HCT116 (cell line): Measurements from ENCODE around the gene CLDN3. TPM values are rescaled to one million over a fixed set of nuclear protein-coding genes. Genes with fewer than 3 reads are reported as not detected.

Experiments used
- ATAC-seq: fragments of 200-7000 bp; cut with Tn5 transposase; 2 replicates; pipeline ENCODE4 v1.9.1; 2020; ENCODE audit warnings: mild to moderate bottlenecking, moderate library complexity
- BruUV-seq: library from RNA; stranded (reverse); fragments of 400-500 nt; replicated peaks from 2 replicates; lab custom pipeline; 2021; lab: Mats Ljungman, UMichigan
- CTCF ChIA-PET: fragments of 300-600 bp; sonication (Branson Sonifier 250); formaldehyde crosslinking; loops from one replicate; lab custom pipeline; 2021; ENCODE audit warnings: antibody characterized with exemption; lab: Charles Lee
- POLR2A ChIA-PET: fragments of 300-600, 350-600 bp; sonication (Branson Sonifier 250); formaldehyde crosslinking; loops from one replicate; lab custom pipeline; 2021; ENCODE audit warnings: antibody characterized with exemption; lab: Charles Lee
- RAD21 ChIA-PET, 2 experiments: fragments of 300-600 bp; sonication (Branson Sonifier 250); formaldehyde crosslinking; loops; one replicate each; lab custom pipeline; 2023; ENCODE audit warnings: low total read pairs in 2 of 2; ENCODE audit not compliant: uncharacterized antibody in 2 of 2, unreplicated experiment in 2 of 2, low non-redundant PET in 1 of 2; lab: Charles Lee
- DNase-seq: peaks from one replicate; pipeline ENCODE4 v3.0.0-alpha.2; 2010; ENCODE audit warnings: low read depth, low spot score
- H2AFZ ChIP-seq: fragments of 200-600 bp; shearing (Covaris generic), sonication (generic); 2 replicates; pipeline ENCODE4 v1.6.1; 2017; ENCODE audit warnings: low read depth, mixed run types, mixed read lengths, antibody characterized with exemption, low read length; ENCODE audit not compliant: poor library complexity, severe bottlenecking
- H3K27ac ChIP-seq: 2 replicates; pipeline ENCODE4 v1.5.1; 2012; ENCODE audit warnings: low read depth, low read length
- H3K27me3 ChIP-seq: fragments of 200-600 bp; sonication (generic); 2 replicates; pipeline ENCODE4 v1.6.1; 2016; ENCODE audit warnings: mixed run types, low read length, mixed read lengths; ENCODE audit not compliant: insufficient read depth
- H3K36me3 ChIP-seq, 2 experiments: fragments of 200-500 bp in 1 of 2; fragments of 200-600 bp in 1 of 2; sonication (Bioruptor generic) in 1 of 2; sonication (generic) in 1 of 2; 2 replicates each; pipeline versions ENCODE4 v1.5.1 to v1.6.1; 2014 to 2016; ENCODE audit warnings: low read length in 2 of 2, inconsistent platforms in 1 of 2, mixed read lengths in 1 of 2, mixed run types in 1 of 2; ENCODE audit not compliant: insufficient read depth in 2 of 2, control insufficient read depth in 1 of 2
- H3K4me1 ChIP-seq, 2 experiments: fragments of 200-600 bp in 1 of 2; sonication (generic) in 1 of 2; 2 replicates each; pipeline versions ENCODE4 v1.5.1 to v1.6.1; 2012 to 2017; ENCODE audit warnings: low read length in 2 of 2, inconsistent platforms in 1 of 2, mild to moderate bottlenecking in 1 of 2, mixed read lengths in 1 of 2, mixed run types in 1 of 2, moderate library complexity in 1 of 2; ENCODE audit not compliant: insufficient read depth in 2 of 2, control insufficient read depth in 1 of 2
- H3K4me2 ChIP-seq: fragments of 200-600 bp; sonication (generic); 2 replicates; pipeline ENCODE4 v1.6.1; 2017; ENCODE audit warnings: mixed run types, low read length, mixed read lengths
- H3K4me3 ChIP-seq, 2 experiments: fragments of 200-600 bp in 1 of 2; sonication (generic) in 1 of 2; replicated peaks in 1 of 2; 2 replicates each; pipeline ENCODE4 v1.5.1; 2011 to 2016; ENCODE audit warnings: low read length in 2 of 2, control low read depth in 1 of 2, low read depth in 1 of 2, mild to moderate bottlenecking in 1 of 2, mixed read lengths in 1 of 2, mixed run types in 1 of 2
- H3K79me2 ChIP-seq: fragments of 200-600 bp; sonication (generic); 2 replicates; pipeline ENCODE4 v1.6.1; 2017; ENCODE audit warnings: mild to moderate bottlenecking, mixed run types, low read length, moderate library complexity, mixed read lengths; ENCODE audit not compliant: insufficient read depth
- H3K9ac ChIP-seq: fragments of 200-600 bp; sonication (generic); 2 replicates; pipeline ENCODE4 v1.6.1; 2016; ENCODE audit warnings: low read length, mixed read lengths
- H3K9me2 ChIP-seq: fragments of 200-600 bp; sonication (generic), shearing (Covaris generic); 2 replicates; pipeline ENCODE4 v1.6.1; 2017; ENCODE audit warnings: mixed run types, mild to moderate bottlenecking, moderate library complexity; ENCODE audit not compliant: insufficient read depth
- H3K9me3 ChIP-seq, 2 experiments: fragments of 200-500 bp in 1 of 2; fragments of 200-600 bp in 1 of 2; sonication (Bioruptor generic) in 1 of 2; sonication (generic) in 1 of 2; 2 replicates each; pipeline ENCODE4 v1.6.1; 2014 to 2017; ENCODE audit warnings: low read length in 2 of 2, mixed read lengths in 2 of 2, inconsistent platforms in 1 of 2, low read depth in 1 of 2, mild to moderate bottlenecking in 1 of 2, mixed run types in 1 of 2, moderate library complexity in 1 of 2; ENCODE audit not compliant: control insufficient read depth in 1 of 2, insufficient read depth in 1 of 2
- H4K20me1 ChIP-seq: fragments of 200-600 bp; sonication (generic), shearing (Covaris generic); 2 replicates; pipeline ENCODE4 v1.6.1; 2017; ENCODE audit warnings: mixed run types, mild to moderate bottlenecking, moderate library complexity; ENCODE audit not compliant: insufficient read depth
- CBX3 ChIP-seq: IDR thresholded peaks from 2 replicates; pipeline ENCODE4 v1.6.1; 2012; ENCODE audit warnings: low read depth
- CEBPB ChIP-seq: IDR thresholded peaks from 2 replicates; pipeline ENCODE4 v1.6.1; 2012; ENCODE audit warnings: low read depth
- EGR1 ChIP-seq: IDR thresholded peaks from 2 replicates; pipeline ENCODE4 v1.6.1; 2012; ENCODE audit warnings: low read depth
- ELF1 ChIP-seq: IDR thresholded peaks from 2 replicates; pipeline ENCODE4 v1.6.1; 2012; ENCODE audit warnings: low read depth, borderline replicate concordance
- EZH2 ChIP-seq: fragments of 200-600 bp; sonication (generic); IDR thresholded peaks from 2 replicates; pipeline ENCODE4 v1.6.1; 2017; ENCODE audit warnings: antibody characterized with exemption, mixed run types
- EZH2phosphoT487 ChIP-seq: fragments of 200-600 bp; IDR thresholded peaks from 2 replicates; pipeline ENCODE4 v1.6.1; 2018; ENCODE audit warnings: antibody characterized with exemption, borderline replicate concordance
- JUND ChIP-seq: IDR thresholded peaks from 2 replicates; pipeline ENCODE4 v1.6.1; 2012
- POLR2A ChIP-seq: IDR thresholded peaks from 2 replicates; pipeline ENCODE4 v1.7.0; 2011; ENCODE audit warnings: borderline replicate concordance; ENCODE audit not compliant: insufficient read depth, insufficient read length; ENCODE audit errors: extremely low read depth
- SIN3A ChIP-seq: IDR thresholded peaks from 2 replicates; pipeline ENCODE4 v1.6.1; 2012; ENCODE audit warnings: low read depth
- TCF7L2 ChIP-seq: IDR thresholded peaks from 2 replicates; pipeline ENCODE4 v1.7.0; 2011; ENCODE audit warnings: borderline replicate concordance, inconsistent platforms; ENCODE audit not compliant: insufficient read depth, insufficient read length; ENCODE audit errors: extremely low read depth
- YY1 ChIP-seq: IDR thresholded peaks from 2 replicates; pipeline ENCODE4 v1.6.1; 2011; ENCODE audit warnings: low read length, low read depth, moderate library complexity, mild to moderate bottlenecking; ENCODE audit not compliant: insufficient replicate concordance; ENCODE audit errors: extremely low read depth
- ZFX ChIP-seq: fragments of 450-650 bp; IDR thresholded peaks from 2 replicates; pipeline ENCODE4 v1.6.1; 2017
- ZNF274 ChIP-seq: fragments of 200-500 bp; sonication (Bioruptor generic); IDR thresholded peaks from 2 replicates; pipeline ENCODE4 v1.6.1; 2014; ENCODE audit warnings: mild to moderate bottlenecking, low read depth, low read length, inconsistent platforms
- intact Hi-C: fragments of 100-400 bp; cut with micrococcal nuclease; formaldehyde crosslinking; loops from 2 replicates; pipeline ENCODE4 v1.10.0; 2022
- total RNA-seq: library from RNA; stranded (reverse); gene quantifications from one replicate; pipeline ENCODE4 v1.2.1, GENCODE V29; 2021; ENCODE audit not compliant: unreplicated experiment
- TF ChIP-seq, protein P1 (sequence below): IDR thresholded peaks from 2 replicates; pipeline ENCODE4 v1.6.1; 2012; ENCODE audit warnings: low read depth

The CLDN3 gene
- total RNA-seq, 1 experiment from 2014 or later, result 19.2 TPM

DNA sequence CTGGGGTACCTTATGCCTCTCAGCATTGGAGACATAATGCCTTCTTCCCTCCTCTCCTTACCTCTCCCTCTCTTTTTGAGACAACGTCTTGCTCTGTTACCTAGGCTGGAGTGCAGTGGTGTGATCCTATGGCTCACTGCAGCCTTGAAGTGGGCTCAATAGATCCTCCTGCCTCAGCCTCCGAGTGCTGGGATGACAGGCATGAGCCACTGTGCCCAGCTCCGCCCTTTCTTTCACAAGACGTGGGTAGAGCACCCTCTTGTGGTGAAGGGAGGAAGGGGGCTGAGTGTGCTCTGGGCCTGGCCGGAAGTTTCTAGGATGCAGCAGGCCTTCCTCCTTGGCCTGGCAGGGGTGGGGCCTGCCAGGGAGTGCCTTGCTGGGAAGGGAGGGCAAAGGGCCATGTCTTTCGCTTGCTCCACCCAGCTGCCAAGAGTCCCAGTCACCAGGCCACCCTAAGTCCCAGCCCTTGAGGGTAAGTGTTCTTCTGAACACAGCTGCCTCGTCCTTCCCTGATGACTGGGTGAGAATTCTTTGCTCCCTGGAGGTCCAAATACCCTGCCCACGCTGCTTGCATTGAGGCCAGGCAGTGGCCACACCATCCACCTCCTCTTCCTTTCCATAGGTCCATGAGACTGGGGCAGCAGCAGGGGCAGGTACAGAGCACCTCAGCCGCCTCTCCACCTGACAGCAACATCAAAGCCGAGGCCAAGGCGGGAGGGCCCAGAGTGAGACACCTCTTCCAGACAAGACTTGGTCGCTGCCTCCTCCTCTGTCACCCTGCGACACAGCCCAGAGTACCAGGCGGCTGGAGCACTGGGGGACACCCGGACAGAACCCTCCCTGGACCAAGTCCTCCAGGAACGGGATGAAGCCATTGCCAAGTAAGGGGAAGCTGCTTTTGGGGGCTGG is 35.2 kb downstream of the CLDN3 start (continued):
- TF ChIP-seq, protein P1, sequence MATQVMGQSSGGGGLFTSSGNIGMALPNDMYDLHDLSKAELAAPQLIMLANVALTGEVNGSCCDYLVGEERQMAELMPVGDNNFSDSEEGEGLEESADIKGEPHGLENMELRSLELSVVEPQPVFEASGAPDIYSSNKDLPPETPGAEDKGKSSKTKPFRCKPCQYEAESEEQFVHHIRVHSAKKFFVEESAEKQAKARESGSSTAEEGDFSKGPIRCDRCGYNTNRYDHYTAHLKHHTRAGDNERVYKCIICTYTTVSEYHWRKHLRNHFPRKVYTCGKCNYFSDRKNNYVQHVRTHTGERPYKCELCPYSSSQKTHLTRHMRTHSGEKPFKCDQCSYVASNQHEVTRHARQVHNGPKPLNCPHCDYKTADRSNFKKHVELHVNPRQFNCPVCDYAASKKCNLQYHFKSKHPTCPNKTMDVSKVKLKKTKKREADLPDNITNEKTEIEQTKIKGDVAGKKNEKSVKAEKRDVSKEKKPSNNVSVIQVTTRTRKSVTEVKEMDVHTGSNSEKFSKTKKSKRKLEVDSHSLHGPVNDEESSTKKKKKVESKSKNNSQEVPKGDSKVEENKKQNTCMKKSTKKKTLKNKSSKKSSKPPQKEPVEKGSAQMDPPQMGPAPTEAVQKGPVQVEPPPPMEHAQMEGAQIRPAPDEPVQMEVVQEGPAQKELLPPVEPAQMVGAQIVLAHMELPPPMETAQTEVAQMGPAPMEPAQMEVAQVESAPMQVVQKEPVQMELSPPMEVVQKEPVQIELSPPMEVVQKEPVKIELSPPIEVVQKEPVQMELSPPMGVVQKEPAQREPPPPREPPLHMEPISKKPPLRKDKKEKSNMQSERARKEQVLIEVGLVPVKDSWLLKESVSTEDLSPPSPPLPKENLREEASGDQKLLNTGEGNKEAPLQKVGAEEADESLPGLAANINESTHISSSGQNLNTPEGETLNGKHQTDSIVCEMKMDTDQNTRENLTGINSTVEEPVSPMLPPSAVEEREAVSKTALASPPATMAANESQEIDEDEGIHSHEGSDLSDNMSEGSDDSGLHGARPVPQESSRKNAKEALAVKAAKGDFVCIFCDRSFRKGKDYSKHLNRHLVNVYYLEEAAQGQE, result no peak
- TF ChIP-seq EZH2phosphoT487 (no peak), ELF1 (no peak), ZFX (no peak)

DNA sequence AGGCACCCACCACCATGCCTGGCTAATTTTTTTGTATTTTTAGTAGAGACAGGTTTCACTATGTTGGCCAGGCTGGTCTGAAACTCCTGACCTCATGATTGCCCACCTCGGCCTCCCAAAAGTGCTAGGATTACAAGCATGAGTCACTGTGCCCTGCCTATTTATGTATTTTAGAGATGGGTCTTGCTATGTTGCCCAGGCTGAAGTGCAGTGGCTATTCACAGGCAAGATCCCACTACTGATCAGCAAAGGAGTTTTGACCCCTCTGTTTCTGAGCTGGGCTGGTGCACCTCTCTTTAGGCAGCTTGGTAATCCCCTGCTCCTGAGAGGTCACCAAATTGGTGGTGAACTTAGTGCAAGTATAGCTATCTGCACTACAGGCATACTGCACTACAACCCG is 37.7 kb downstream of the CLDN3 start:
- Histone ChIP-seq H3K9me3 (no peaks in the 10 kb centered on the region), H3K4me2 (no peak overlapping the region), H3K27me3 (no peaks in the 10 kb centered on the region), H3K9me2 (no peaks in the 10 kb centered on the region), H3K27ac (no peak overlapping the region)
- no peak for ATAC-seq
- intact Hi-C loops, result loop anchor here (10.0 kb wide), 1 partner anchor 408 kb away; the partner anchor contains the start of genes FKBP6 and TRIM50
- RAD21 ChIA-PET, result no interaction called here
- CTCF ChIA-PET, result interaction anchor here (1.9 kb wide), 1 partner anchor 125 kb away, joined by 5 read pairs; no protein-coding TSS in a partner anchor
- POLR2A ChIA-PET, result no interaction called here
- TF ChIP-seq EZH2phosphoT487 (no peak), CEBPB (no peak), EZH2 (no peak), POLR2A (no peak), CBX3 (no peak), ELF1 (no peak), SIN3A (no peak), TCF7L2 (no peak), JUND (no peak), YY1 (no peak), EGR1 (no peak), ZNF274 (no peak)
- TF ChIP-seq, all 23 proteins: peak for 0
- H3K9ac ChIP-seq, result no peak overlapping the region
- H3K4me1 ChIP-seq, result peaks cover 7 to 34% of the 10 kb centered on the region in 2 experiments
- H3K79me2 ChIP-seq, result peaks cover 10% of the 10 kb centered on the region
- H3K36me3 ChIP-seq, result peaks cover 6 to 17% of the 10 kb centered on the region in 2 experiments; a peak in 1 of 4 replicates
- no TSS peak for BruUV-seq
- H3K4me3 ChIP-seq, result no peak overlapping the region
- no peak for DNase-seq
- H2AFZ ChIP-seq, result no peak overlapping the region
- H4K20me1 ChIP-seq, result 0 out of 2 replicates have a peak, but pooled peaks cover 4% of the 10 kb centered on the region
